Liver (tissue), 3 donors: Measurements from ENCODE around the gene ZNF296.

Source experiments
- ATF3 ChIP-seq: IDR thresholded peaks from 2 replicates; pipeline ENCODE4 v1.6.1; 2016; ENCODE audit warnings: antibody characterized with exemption
- EGR1 ChIP-seq, 2 donors: IDR thresholded peaks; 2 replicates each; pipeline ENCODE4 v1.6.1; 2016 to 2018; ENCODE audit warnings: antibody characterized with exemption in 2 of 2, low read depth in 2 of 2
- FOXA1 ChIP-seq: IDR thresholded peaks from 2 replicates; pipeline ENCODE4 v1.6.1; 2016; ENCODE audit warnings: antibody characterized with exemption
- HNF4A ChIP-seq, 2 donors: conservative IDR thresholded peaks; 2 replicates each; pipeline ENCODE4 v1.6.1; 2016; ENCODE audit warnings: antibody characterized with exemption in 2 of 2, mild to moderate bottlenecking in 2 of 2
- REST ChIP-seq: IDR thresholded peaks from 2 replicates; pipeline ENCODE4 v1.6.1; 2016; ENCODE audit warnings: antibody characterized with exemption, mild to moderate bottlenecking
- TAF1 ChIP-seq: conservative IDR thresholded peaks from 2 replicates; pipeline ENCODE4 v1.6.1; 2016; ENCODE audit warnings: antibody characterized with exemption, mild to moderate bottlenecking
- TF ChIP-seq, protein P1 (sequence below): fragments of 150-350 bp; IDR thresholded peaks from 2 replicates; pipeline ENCODE4 v1.5.1; 2017; ENCODE audit warnings: improper control_type of control experiment, low read depth, low read length; ENCODE audit not compliant: missing input control
- TF ChIP-seq, protein P2 (sequence below): IDR thresholded peaks from 2 replicates; pipeline ENCODE4 v1.6.1; 2016; ENCODE audit warnings: antibody characterized with exemption
- TF ChIP-seq, protein P3 (sequence below): IDR thresholded peaks from 2 replicates; pipeline ENCODE4 v1.6.1; 2016; ENCODE audit warnings: antibody characterized with exemption
- donor health status: healthy.
- donor health status: healthy.

DNA sequence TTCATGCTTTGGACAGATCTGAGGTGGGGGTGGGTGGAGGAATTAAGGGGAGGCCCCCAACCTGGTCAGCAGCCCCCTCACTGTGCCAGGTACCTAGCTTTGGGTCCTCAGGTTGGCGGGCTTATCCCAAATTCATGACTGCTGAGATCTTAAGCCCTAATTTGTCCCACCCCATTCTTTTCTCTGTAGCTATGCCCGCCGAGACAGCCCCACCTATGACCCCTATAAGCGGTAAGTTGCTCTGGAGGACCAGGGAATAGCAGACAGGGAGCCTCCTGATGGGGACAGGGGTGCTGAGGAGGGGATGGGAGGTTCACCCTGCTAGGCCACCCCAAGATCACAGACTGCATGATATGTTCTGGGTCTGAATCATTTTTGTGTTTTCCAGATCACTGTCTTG, 14.3 kb downstream of the ZNF296 start:
- TF ChIP-seq, protein P1, sequence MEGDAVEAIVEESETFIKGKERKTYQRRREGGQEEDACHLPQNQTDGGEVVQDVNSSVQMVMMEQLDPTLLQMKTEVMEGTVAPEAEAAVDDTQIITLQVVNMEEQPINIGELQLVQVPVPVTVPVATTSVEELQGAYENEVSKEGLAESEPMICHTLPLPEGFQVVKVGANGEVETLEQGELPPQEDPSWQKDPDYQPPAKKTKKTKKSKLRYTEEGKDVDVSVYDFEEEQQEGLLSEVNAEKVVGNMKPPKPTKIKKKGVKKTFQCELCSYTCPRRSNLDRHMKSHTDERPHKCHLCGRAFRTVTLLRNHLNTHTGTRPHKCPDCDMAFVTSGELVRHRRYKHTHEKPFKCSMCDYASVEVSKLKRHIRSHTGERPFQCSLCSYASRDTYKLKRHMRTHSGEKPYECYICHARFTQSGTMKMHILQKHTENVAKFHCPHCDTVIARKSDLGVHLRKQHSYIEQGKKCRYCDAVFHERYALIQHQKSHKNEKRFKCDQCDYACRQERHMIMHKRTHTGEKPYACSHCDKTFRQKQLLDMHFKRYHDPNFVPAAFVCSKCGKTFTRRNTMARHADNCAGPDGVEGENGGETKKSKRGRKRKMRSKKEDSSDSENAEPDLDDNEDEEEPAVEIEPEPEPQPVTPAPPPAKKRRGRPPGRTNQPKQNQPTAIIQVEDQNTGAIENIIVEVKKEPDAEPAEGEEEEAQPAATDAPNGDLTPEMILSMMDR, result no peak
- TF ChIP-seq, protein P2, sequence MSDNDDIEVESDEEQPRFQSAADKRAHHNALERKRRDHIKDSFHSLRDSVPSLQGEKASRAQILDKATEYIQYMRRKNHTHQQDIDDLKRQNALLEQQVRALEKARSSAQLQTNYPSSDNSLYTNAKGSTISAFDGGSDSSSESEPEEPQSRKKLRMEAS, result no peak
- TF ChIP-seq FOXA1 (no peak), ATF3 (no peak), HNF4A (conservative IDR thresholded peaks at IDR 0.05) (no peak), EGR1 (IDR thresholded peaks at IDR 0.05; ENCODE audit: low read depth in 2 of 2) (no peak), TAF1 (no peak), REST (no peak)
- TF ChIP-seq, protein P3, sequence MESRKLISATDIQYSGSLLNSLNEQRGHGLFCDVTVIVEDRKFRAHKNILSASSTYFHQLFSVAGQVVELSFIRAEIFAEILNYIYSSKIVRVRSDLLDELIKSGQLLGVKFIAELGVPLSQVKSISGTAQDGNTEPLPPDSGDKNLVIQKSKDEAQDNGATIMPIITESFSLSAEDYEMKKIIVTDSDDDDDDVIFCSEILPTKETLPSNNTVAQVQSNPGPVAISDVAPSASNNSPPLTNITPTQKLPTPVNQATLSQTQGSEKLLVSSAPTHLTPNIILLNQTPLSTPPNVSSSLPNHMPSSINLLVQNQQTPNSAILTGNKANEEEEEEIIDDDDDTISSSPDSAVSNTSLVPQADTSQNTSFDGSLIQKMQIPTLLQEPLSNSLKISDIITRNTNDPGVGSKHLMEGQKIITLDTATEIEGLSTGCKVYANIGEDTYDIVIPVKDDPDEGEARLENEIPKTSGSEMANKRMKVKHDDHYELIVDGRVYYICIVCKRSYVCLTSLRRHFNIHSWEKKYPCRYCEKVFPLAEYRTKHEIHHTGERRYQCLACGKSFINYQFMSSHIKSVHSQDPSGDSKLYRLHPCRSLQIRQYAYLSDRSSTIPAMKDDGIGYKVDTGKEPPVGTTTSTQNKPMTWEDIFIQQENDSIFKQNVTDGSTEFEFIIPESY, result no peak
